HG03025 (cell line): ENCODE measurements around the gene HNRNPA1L2.
A peak's percentile ranks its signal among the peaks of the same experiment; 100 is the strongest.
"Not testable (repeated sequence)": the region's sequence is repeated elsewhere in the genome, so short reads cannot be mapped to it uniquely, and the experiment has no call there.

Experiments
- ATAC-seq: cut with Tn5 transposase; IDR thresholded peaks from one replicate; pipeline ENCODE4 v1.9.1; 2021; ENCODE audit warnings: mild to moderate bottlenecking, moderate library complexity; ENCODE audit not compliant: unreplicated experiment, low FRiP score

The HNRNPA1L2 gene

GRCh38 chr13:52642131-52642530 is at the start of gene HNRNPA1L2:
Gene HNRNPA1L2, plus strand, starts transcription at chr13:52642431. Its CDS starts 62 bp downstream, at chr13:52642493.
- ATAC-seq: no peak

- not testable (repeated sequence) for ATAC-seq
These were observed 49.1 kb upstream of the HNRNPA1L2 start for GRCh38 chr13:52593175-52593574.

DNA sequence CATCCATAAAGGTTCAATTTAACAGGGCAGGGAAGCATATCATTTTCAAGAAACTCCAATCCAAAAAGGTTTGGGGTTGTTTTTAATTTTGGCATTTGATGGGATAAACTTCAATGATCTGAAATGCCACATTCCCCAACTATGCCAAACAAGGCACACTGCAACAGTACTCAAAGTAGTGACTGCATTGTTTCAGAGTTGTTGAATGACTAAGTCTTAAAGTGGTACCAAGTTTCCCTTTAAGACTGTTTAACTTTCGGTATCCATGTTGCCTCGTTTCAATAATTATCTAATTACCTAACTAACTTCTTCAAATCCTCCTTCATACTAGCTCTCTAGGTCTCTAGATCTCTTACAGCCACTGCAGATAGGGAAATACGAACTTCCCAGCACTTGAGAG is 48.4 kb upstream of the HNRNPA1L2 start:
- not testable (repeated sequence) for ATAC-seq

GRCh38 chr13:52594295-52594694 is 47.9 kb upstream of the HNRNPA1L2 start:
- not testable (repeated sequence) for ATAC-seq

DNA sequence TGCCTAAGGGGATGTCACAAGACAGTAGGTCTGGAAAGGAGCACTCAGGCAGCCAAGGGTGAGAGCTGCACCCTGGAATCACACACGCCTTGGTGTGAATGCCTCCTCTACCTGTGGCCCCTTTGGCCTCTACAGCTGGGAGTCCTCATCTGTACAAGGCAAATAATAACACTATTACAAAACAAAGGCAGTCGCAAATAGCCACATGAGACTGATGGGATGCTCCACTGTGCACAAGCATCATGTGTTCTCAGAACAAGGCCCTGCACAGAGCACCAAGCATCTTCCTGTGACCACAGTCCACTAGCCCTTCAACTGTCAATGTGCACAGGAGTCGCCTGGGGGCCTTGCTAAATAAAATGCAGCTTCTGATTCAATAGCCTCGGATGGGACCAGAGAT is 44.6 kb upstream of the HNRNPA1L2 start:
- ATAC-seq: no peak

GRCh38 chr13:52599037-52599847 is 43.0 kb upstream of the HNRNPA1L2 start:
- no peak for ATAC-seq

GRCh38 chr13:52599848-52600603 is 42.2 kb upstream of the HNRNPA1L2 start:
- no peak for ATAC-seq

DNA sequence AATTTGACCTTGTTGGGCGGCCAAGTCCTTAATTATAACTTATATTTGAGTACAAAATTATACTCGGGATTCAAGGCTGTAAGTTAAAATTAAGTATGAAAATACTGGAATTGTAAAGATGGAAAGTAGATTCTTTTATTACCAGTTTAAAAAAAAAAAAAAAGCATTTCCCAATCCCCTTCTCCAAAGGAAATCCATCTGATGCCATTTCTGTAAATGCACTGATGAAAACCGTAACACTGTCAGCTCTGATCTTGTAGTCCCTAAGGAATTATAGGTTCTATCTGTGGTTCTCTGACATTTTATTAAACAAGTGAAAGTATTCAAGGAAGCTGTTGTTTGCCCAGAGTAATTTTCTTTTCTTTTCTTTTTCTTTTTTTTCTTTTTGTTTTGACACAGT is 41.6 kb upstream of the HNRNPA1L2 start:
- ATAC-seq: no peak

DNA sequence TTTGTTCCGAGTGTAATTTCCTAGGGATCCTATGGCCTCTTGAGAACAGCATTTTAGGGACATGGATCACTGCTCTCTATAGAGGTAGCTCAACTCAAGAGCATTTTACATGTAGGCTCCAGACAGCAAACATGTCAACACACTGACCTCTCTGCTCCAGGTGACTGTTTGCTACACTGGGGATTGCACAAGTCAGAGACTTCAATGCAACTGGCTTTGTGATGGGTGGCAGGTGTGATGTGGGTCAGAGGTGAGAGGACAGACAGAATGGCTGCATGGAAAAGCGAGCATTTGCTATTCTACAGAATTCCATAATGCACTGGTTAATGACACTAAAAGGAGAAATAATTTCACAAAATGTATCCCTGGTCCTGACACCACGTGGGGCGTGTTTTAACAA is 38.9 kb upstream of the HNRNPA1L2 start:
- not testable (repeated sequence) for ATAC-seq

GRCh38 chr13:52606126-52606525 is 36.1 kb upstream of the HNRNPA1L2 start:
- ATAC-seq: not testable (repeated sequence)

DNA sequence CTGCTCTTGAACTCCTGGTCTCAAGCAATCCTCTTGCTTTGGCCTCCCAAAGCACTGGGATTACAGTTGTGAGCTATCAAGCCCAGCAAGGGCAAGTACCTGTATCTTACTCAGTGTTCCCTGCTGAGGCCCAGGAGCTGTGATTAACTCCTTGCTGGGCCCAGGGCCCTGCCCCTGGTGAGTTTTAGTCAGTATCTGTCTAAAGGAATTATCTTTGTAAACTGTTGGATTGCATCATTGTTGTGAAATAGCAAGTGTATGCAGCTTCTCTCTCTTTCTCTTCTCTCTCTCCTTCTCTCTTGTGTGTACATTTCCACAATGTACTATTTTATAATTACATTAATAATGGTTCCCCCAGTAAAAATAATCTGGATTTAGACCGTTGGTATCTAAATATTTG is 35.4 kb upstream of the HNRNPA1L2 start:
- ATAC-seq: not testable (repeated sequence)

GRCh38 chr13:52608184-52608583 is 34.0 kb upstream of the HNRNPA1L2 start:
- not testable (repeated sequence) for ATAC-seq

DNA sequence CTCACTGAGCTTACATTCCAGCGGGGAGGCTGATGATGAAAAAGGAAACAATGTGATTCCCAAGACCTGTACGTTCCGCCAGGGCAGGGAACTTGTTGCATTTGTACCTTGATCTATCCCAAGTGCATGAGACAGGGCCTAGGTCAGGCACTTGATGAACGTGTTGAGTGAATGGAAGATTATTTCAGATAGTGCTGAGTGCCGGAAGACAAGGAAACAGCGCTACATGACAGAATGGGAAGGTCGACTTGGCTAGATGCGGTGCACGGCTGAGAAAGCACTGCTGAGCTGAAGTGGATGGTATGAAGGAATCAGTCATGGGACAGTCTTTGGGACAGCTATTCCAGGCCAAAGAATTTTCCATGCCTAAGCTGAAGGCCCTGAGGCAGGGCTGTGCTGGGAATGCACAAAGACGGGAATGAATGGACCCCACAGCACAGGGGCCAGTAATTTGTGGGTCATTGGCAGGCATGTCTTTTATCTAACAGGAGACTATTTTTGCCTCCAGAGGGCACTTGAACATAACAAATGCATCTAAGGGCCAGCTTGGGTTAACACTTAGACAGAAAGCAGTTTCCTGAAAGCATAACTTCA is 33.1 kb upstream of the HNRNPA1L2 start:
- ATAC-seq: not testable (repeated sequence)

DNA sequence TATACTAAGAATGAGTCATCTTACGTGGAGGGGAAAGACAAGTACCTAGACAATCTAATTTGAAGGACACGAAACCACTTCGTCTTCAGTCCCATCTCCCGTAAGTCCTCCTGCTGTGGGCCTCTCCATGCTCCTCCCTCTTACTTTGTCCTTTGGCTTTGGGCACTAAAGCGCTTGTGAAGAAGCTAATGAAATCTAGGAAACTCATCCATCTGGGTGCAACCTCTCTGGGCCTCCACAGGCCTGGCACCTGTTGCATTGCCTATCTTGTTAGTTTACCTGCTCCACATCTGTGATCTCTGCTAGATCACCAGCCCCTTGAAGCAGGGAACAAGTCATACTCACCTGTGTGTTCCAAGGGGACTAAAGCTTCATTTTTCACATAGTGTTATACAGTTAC is 32.1 kb upstream of the HNRNPA1L2 start:
- ATAC-seq: not testable (repeated sequence)

DNA sequence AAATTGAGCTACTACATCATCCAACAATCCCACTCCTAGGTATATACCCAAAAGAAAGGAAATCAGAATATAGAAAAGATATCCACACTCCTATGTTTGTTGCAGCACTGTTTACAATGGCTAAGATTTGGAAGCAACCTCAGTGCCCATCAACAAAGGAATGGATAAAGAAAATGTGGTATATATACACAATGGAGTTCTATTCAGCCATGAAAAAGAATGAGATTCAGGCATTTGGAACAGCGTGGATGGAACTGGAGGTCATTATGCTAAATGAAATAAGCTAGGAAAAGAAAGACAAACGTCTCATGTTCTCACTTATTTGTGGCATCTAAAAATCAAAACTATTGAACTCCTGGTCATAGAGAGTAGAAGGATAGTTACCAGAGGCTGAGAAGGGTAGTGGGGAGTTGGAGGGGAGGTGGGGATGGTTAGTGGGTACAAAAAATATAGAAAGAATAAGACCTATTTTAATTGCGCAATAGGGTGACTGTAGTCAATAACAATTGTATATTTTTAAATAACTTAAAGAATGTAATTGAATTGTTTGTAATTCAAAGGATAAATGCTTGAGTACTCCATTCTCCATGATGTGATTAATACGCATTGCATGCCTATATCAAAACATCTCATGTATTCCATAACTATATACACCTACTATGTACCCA is 27.0 kb upstream of the HNRNPA1L2 start:
- no peak for ATAC-seq

DNA sequence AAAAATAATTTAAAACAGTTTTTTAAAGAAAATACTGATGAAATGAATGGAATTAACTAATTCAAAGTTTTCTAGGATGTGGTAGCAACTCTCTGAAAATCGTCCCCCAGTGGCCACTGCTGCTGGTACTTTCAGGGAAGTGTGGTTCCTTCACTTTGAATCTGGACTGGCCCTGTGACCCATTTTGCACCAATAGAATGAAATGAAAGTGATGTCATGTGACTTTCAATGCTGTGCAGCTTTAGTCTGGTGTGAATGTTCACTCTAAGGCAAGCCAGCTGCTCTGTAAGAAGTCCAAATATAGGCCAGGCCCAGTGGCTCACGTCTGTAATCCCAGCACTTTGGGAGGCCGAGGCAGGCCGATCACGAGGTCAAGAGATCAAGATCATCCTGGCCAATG is 26.4 kb upstream of the HNRNPA1L2 start:
- ATAC-seq: no peak

DNA sequence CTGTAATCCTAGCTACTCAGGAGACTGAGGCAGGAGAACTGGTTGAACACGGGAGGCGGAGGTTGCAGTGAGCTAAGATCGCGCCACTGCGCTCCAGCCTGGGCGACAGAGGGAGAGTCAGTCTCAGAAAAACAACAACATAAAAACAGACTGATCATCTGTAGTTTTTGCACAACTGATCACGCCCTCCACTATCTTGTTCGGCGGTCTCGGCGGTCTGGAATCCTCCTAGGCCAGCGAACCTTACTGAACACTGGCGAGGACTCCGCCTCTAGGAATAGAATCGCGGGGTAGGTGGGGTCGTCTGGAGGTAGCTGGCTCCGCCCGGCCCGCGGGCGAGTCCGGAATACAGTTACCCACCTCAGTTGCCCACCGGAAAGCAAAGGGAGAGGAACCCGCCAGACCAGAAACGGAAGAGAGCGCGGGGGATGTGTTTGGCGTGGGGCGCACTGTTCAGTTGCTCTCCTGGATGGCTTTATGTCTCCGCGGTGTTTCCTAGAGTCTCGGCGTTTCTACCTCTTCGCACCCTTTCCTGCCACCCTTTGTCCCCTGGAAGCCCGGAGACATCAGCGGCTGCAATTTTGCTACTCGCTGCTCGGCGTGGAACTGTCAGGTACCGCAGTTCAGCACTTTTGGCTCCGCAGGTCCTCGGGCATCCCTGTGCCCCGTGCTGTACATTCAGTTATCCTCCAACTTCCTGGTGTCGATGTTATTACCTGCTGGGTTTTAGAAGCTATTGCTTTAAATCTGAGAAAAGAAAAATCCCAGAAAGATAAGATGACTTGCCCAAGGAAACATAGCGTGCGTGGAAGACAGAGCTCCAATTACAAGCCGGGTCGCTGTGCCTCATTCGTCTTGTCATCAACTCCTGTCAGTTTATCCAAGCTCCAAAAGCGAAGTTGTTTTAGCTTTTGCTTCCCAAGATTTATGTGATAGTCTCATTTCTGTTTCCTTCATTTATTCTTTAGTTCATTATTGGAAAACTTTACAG is 24.9 kb upstream of the HNRNPA1L2 start:
- ATAC-seq: peak; percentile 97

- ATAC-seq: not testable (repeated sequence)
These were observed 11.0 kb upstream of the HNRNPA1L2 start for GRCh38 chr13:52631083-52631690.

GRCh38 chr13:52638666-52639328 is 3.4 kb upstream of the HNRNPA1L2 start:
- no peak for ATAC-seq
